HG03280 (cell line): Measurements from ENCODE around the gene ZBTB38.
A peak's percentile ranks its signal among the peaks of the same experiment; 100 is the strongest.

Experiments
- ATAC-seq: cut with Tn5 transposase; IDR thresholded peaks from one replicate; pipeline ENCODE4 v1.9.1; 2021; ENCODE audit warnings: mild to moderate bottlenecking, moderate library complexity; ENCODE audit not compliant: unreplicated experiment

Gene ZBTB38

DNA sequence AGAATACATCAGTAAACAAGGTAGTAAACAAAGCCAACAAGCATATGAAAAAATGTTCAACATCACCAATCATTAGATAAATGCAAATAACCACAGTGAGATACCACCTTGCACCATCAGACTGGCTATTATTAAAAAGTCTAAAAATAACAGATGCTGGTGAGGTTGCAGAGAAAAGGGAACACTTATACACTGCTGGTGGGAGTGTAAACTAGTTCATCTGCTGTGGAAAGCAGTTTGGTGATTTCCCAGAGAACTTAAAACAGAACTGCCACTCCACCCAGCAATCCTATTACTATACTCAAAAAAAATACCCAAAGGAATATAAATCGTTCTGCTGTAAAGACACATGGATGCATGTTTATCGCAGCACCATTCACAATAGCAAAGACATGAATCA lies 30.3 kb upstream of the ZBTB38 start:
- ATAC-seq = no peak

- ATAC-seq = no peak
Measured at GRCh38 chr3:141338881-141339280, 29.4 kb upstream of the ZBTB38 start.

DNA sequence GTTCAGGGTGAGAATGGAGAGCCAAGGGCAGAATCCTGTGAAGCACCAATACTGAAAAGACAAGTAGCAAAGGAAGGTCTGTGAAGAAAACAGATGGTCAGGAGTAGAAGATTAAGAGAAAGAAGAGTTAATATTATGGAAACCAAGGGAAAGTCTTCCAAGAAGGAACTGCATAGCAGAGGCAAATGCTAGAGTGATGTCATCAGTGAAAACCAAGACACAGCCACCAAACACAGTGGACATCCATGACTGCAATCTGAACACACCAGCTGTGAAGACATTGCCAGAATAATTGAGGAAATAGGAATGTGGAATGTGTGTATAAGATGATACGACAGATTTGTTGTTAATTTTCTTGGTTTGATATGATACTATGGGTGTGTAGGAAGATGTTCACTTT lies 26.8 kb upstream of the ZBTB38 start:
- no peak for ATAC-seq

DNA sequence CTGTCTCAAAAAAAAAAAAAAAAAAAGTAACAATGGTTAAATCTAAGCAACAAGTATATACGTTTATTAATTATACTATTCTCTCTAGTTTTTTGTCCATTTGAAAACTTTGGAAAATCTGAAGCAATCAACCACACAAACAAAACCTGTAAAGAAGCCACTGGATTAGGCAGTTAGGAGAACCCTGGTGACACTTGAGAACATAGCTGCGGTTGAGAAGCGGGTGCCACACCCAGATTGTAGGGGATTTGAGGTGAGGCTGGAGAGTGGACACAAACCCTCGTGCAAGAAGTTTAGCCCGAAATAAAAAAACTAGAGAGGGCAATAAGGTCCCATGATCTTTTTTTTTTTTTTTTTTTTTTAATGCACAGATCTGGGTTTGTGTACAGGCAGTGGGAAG lies 25.9 kb upstream of the ZBTB38 start:
- ATAC-seq = no peak

- no peak for ATAC-seq
Measured at GRCh38 chr3:141343077-141343476, 25.2 kb upstream of the ZBTB38 start.

GRCh38 chr3:141343865-141344271 lies 24.4 kb upstream of the ZBTB38 start:
- ATAC-seq = no peak

DNA sequence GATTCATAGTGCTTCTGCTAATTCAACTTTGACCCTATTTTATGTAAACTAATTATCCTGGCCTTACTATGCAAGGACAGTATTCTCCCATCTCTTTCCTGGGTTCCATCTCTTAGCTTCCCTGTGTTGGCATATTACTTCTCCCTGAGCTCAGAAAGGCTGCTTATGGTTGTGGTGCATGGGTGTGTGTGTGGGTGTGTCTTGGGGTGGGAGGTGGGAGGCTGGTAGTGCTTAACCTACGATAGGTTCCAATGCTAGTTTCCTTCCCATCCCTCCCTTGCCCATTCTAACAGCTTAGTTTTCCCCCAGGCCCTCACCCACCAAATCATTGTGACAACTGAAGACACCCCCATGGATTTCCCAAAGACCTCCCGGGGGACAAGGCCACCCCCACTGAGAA lies 22.8 kb upstream of the ZBTB38 start:
- ATAC-seq = no peak

DNA sequence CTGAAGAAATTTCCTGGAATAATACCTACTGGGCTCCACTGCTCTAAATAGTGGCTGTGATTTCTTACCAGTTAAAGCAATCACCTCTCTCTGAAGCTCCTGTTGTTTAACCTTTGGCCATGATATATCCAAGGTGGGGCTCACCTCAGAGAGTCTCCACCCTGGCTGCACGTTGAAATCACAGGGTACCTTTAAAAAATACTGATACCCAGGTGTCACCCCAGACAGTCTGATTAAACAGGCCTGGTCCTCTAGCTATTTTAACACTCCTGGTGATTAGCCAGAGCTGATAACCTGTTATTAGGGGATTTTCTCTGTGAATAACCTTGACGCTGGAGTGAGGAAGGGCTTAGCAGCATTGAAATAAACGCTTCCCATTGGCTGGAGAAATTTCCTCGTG lies 22.3 kb upstream of the ZBTB38 start:
- ATAC-seq = no peak

DNA sequence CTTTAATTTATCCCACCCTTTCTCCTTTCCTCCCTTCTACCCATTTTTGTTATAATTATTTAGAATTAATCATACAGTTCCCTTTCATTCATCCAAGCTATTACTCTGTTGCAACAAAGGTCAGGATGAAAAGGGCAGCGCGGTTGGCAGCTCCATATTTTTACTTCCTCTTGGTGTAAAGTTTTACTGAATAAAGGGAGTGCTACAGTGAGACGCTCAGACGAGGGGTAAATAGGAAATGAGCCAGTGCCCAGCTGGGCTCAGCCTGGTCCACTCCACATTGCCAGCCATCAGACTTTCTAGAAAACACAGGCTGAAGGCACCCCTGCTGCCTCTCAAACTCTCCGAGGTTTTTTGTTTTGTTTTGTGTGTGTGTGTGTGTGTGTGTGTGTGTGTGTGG lies 21.9 kb upstream of the ZBTB38 start:
- no peak for ATAC-seq

DNA sequence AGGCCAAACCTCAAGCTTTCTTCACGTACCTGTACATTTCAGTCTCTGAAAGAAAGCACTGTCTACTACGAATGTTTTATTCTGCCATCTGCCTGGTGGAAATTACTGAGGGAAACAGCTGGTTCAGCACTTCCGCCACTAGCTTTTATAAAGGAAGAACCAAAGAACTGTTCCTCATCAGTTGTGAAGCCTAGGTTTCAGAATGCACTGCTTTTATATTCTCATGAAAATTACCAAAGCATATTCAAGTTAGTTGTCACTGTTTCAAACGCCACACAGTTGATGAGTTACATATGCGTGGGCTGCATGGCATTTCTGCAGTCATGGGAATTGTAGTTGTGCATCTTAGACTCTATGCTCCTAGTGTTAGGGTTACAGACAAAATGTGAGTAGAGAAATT lies 21.5 kb upstream of the ZBTB38 start:
- ATAC-seq = no peak

DNA sequence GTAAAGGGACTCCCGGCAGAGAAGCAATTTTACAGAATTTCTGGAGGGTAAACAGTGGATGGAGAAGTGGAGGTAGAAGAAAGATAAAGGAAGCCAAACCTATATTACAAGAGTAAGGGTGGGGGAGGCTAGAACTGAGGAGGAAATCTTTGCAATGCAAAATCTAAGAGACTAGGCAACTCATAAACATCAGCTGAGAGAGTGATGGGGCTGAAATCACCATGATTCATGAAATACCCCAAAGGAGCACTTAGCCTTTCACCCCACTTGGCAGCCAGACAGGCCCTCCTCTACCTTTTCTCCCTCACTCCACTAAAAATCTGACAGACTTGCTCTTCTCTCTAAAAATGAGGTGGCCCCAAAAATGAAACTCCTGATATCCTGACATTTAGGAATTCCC lies 19.5 kb upstream of the ZBTB38 start:
- ATAC-seq = no peak

- ATAC-seq = no peak
Measured at GRCh38 chr3:141349711-141350110, 18.6 kb upstream of the ZBTB38 start.

DNA sequence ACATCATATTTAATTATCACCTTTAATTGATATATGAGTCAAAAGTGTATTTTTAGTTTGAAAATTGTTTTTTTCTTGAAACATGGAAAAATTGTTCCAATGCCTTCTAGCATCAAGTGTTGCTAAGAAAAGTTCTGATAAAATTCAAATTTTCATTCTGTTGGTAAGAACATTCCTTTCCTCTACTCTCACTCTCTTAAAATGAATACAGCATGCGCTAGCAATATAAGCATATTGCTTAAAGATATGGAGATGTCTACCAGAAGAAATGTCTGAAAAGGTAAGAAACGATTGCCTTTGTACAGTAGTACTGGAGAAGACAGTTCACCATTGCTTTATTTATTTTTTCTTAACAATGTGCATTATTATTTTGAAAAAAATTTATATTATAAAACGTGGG lies 17.6 kb upstream of the ZBTB38 start:
- ATAC-seq = no peak

DNA sequence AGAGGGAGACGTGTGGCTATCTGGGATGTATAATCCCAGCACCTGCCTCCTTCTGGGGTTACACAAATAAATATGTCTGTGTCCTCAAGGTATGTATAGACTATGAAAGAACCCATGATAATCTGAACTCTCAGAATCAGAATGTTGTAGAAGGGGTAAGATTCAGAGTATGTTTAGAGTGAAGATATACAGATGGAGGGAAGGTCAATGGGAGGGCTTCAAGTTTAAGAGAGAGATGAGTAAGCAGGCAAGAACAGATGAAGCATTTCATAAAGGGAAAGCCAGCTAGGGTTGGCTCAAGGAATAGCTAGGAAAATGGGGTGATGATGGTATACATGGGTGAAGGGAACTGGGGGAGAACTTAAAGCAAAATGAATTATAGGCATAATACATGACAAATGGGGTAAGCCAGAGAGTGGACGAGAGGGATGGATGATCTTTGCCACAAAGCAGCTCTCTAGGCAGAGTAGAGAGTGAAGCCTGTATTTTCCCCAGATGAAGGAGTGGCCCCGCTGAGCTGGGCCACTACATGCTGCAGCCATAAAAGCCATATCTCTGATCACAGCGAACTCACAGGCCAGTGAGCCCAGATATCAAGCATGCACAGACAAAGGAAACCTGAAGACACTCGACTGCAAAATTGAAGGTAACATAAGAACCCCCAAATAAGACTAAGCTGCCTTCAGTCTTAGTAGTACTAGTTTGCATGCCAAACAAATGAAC lies 15.9 kb upstream of the ZBTB38 start:
- no peak for ATAC-seq

GRCh38 chr3:141353652-141354495 lies 14.4 kb upstream of the ZBTB38 start:
- ATAC-seq = no peak

GRCh38 chr3:141354517-141354916 lies 13.8 kb upstream of the ZBTB38 start:
- no peak for ATAC-seq

DNA sequence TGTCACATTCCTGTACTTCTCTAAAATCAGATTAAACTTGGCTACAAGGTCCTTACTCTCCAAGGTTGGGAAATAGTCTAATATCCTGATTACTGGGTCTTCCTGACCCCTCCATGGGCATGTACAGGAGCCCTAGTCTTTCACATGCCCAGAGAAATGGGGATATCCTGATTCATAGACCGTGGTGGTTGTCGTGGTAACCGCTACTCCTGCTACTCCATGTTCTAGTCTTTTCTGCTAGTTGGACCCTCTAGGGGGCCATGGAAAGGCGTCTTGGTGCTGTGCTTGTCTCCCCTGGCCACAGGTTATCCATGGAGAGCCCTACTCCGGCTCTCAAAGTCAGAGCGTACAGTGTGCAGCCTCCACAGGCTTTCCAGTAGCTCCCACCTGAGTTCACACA lies 13.1 kb upstream of the ZBTB38 start:
- no peak for ATAC-seq

- no peak for ATAC-seq
Measured at GRCh38 chr3:141356046-141356445, 12.3 kb upstream of the ZBTB38 start.

- peak; percentile 72 for ATAC-seq
Measured at GRCh38 chr3:141360888-141361598, 7.3 kb upstream of the ZBTB38 start.

GRCh38 chr3:141362736-141363135 lies 5.6 kb upstream of the ZBTB38 start:
- no peak for ATAC-seq

- ATAC-seq = no peak
Measured at GRCh38 chr3:141365201-141365600, 3.1 kb upstream of the ZBTB38 start.
